ENCODE measurements around the gene ETF1.

The ETF1 gene

GRCh38 chr5:138536665-138537315 lies 6.2 kb downstream of the ETF1 start:
- DNase-seq, result no peak
- Histone ChIP-seq H3K36me3 (replicated peaks; ENCODE audit: insufficient read depth, low read length) (peaks cover 20% of the 10 kb centered on the region; the same call in 1 of the 2 replicates), H3K27ac (ENCODE audit: low read length) (no peak overlapping the region), H3K9me2 (replicated peaks; ENCODE audit: insufficient read depth, low read length) (no peaks in the 10 kb centered on the region), H3K79me2 (ENCODE audit: low read length) (peaks cover 96% of the 10 kb centered on the region), H3F3A (ENCODE audit: insufficient read depth, low read length) (no peaks in the 10 kb centered on the region), H2AFZ (ENCODE audit: low read length) (no peak overlapping the region), H3K9me3 (replicated peaks; ENCODE audit: insufficient read depth, low read length) (no peaks in the 10 kb centered on the region), H3K4me2 (ENCODE audit: low read depth, low read length) (no peak overlapping the region), H4K20me1 (ENCODE audit: insufficient read depth, low read length) (peaks cover 28% of the 10 kb centered on the region; the same call in 1 of the 2 replicates), H3K9ac (ENCODE audit: low read length) (no peak overlapping the region), H3K4me1 (ENCODE audit: low read length) (peaks cover 16% of the 10 kb centered on the region; the same call in 1 of the 2 replicates), H3K4me3 (ENCODE audit: low read length) (no peak overlapping the region), H3K27me3 (replicated peaks; ENCODE audit: insufficient read depth, low read length) (no peaks in the 10 kb centered on the region)
- TF ChIP-seq CTCF (IDR thresholded peaks at IDR 0.05; ENCODE audit: low read length) (peak; percentile 34), EZH2phosphoT487 (IDR thresholded peaks at IDR 0.05; ENCODE audit: low read length) (no peak)

- H3K27me3 ChIP-seq (replicated peaks; ENCODE audit: insufficient read depth, low read length), result no peaks in the 10 kb centered on the region
- peaks cover 95% of the 10 kb centered on the region for H3K79me2 ChIP-seq (ENCODE audit: low read length)
- H3F3A ChIP-seq (ENCODE audit: insufficient read depth, low read length), result no peaks in the 10 kb centered on the region
- H3K36me3 ChIP-seq (replicated peaks; ENCODE audit: insufficient read depth, low read length), result peaks cover 20% of the 10 kb centered on the region; the same call in 1 of the 2 replicates
- peaks cover 28% of the 10 kb centered on the region; the same call in 1 of the 2 replicates for H4K20me1 ChIP-seq (ENCODE audit: insufficient read depth, low read length)
- no peak for DNase-seq
- H3K4me1 ChIP-seq (ENCODE audit: low read length), result 0 out of 2 replicates have a peak, but pooled peaks cover 13% of the 10 kb centered on the region
- TF ChIP-seq EZH2 (optimal IDR thresholded peaks at IDR 0.05; ENCODE audit: low read depth, low read length) (no peak), EZH2phosphoT487 (IDR thresholded peaks at IDR 0.05; ENCODE audit: low read length) (no peak), CTCF (IDR thresholded peaks at IDR 0.05; ENCODE audit: low read length) (no peak)
- no peak overlapping the region for H3K4me2 ChIP-seq (ENCODE audit: low read depth, low read length)
- no peak overlapping the region for H3K27ac ChIP-seq (ENCODE audit: low read length)
- H3K9me2 ChIP-seq (replicated peaks; ENCODE audit: insufficient read depth, low read length), result no peaks in the 10 kb centered on the region
- no peak overlapping the region for H3K4me3 ChIP-seq (ENCODE audit: low read length)
- no peaks in the 10 kb centered on the region for H3K9me3 ChIP-seq (replicated peaks; ENCODE audit: insufficient read depth, low read length)
- H2AFZ ChIP-seq (ENCODE audit: low read length), result no peak overlapping the region
- no peak overlapping the region for H3K9ac ChIP-seq (ENCODE audit: low read length)
These were observed 6.8 kb downstream of the ETF1 start for GRCh38 chr5:138536215-138536614.

DNA sequence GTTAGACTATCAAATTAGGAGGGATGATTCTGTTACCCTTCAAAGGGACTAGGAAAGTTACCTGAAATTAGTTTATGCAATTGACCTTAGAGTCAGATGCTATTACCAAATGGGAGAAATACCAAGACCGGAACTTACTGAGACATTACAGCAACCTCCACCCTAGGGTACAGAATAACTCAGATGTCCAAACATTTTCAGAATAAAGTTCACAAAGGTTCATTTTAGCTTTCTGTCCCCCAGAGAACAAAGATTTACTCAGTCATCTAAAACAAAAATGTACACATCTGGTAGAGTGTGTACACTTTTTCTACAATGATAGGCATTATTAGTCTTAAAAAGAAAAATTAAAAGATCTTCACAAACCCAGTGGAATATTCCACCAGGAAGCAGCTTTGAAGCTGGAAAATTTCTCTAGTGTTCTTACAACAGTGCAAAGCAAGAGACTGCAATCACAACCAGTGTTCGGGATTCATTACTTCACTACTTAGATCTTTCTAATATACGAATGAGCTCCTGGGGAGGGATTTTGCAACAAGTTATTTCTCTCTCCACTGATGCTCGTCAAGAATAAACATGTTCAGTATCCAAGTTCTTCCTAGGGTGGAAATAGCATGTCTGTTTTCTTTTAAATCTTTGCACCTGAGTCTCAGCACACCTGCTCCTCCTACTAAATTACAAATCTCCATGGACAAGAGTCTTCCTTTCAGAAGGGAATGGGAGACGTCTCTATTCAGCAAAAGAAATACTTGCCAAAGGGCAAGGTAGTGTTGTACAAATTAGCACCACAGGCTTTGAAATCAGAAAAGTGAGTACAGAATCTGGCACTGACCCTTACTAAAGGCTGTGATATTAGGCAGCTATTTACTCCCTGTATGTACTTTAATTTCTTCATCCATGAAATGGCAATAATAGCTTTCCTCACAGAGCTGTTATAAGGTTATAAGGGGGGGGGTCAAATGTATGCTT lies 8.8 kb downstream of the ETF1 start:
- H3K9ac ChIP-seq (ENCODE audit: low read length), result no peak overlapping the region
- H3K79me2 ChIP-seq (ENCODE audit: low read length), result peaks cover 95% of the 10 kb centered on the region
- TF ChIP-seq EZH2phosphoT487 (IDR thresholded peaks at IDR 0.05; ENCODE audit: low read length) (no peak), CTCF (IDR thresholded peaks at IDR 0.05; ENCODE audit: low read length) (no peak), EZH2 (optimal IDR thresholded peaks at IDR 0.05; ENCODE audit: low read depth, low read length) (no peak)
- H3K27ac ChIP-seq (ENCODE audit: low read length), result no peak overlapping the region
- H3F3A ChIP-seq (ENCODE audit: insufficient read depth, low read length), result no peaks in the 10 kb centered on the region
- H3K36me3 ChIP-seq (replicated peaks; ENCODE audit: insufficient read depth, low read length), result 0 out of 2 replicates have a peak, but pooled peaks cover 12% of the 10 kb centered on the region
- DNase-seq, result no peak
- no peak overlapping the region for H2AFZ ChIP-seq (ENCODE audit: low read length)
- H3K9me3 ChIP-seq (replicated peaks; ENCODE audit: insufficient read depth, low read length), result no peaks in the 10 kb centered on the region
- H4K20me1 ChIP-seq (ENCODE audit: insufficient read depth, low read length), result peaks cover 26% of the 10 kb centered on the region; the same call in 1 of the 2 replicates
- no peaks in the 10 kb centered on the region for H3K4me1 ChIP-seq (ENCODE audit: low read length)
- H3K4me3 ChIP-seq (ENCODE audit: low read length), result no peak overlapping the region
- no peaks in the 10 kb centered on the region for H3K9me2 ChIP-seq (replicated peaks; ENCODE audit: insufficient read depth, low read length)
- H3K4me2 ChIP-seq (ENCODE audit: low read depth, low read length), result no peak overlapping the region
- no peaks in the 10 kb centered on the region for H3K27me3 ChIP-seq (replicated peaks; ENCODE audit: insufficient read depth, low read length)

Measured in MM.1S (cell line).